GM12878 (cell line): ENCODE measurements around the gene PRLH. TPM values are rescaled to one million over a fixed set of nuclear protein-coding genes. Genes with fewer than 3 reads are reported as not detected.

ENCODE experiments used
- ASH2L ChIP-seq: fragments of 300-600, 200-600 bp; sonication (generic); IDR thresholded peaks from 2 replicates; pipeline ENCODE4 v1.6.1; 2017; ENCODE audit warnings: low read depth, mild to moderate bottlenecking, borderline replicate concordance
- BCL11A ChIP-seq: IDR thresholded peaks from 2 replicates; pipeline ENCODE4 v1.6.1; 2011; ENCODE audit warnings: low read depth, low read length
- GATAD2B ChIP-seq: fragments of 450-650 bp; conservative IDR thresholded peaks from 2 replicates; pipeline ENCODE4 v1.6.1; 2017; ENCODE audit warnings: low read depth, mild to moderate bottlenecking, moderate library complexity
- STAT1 ChIP-seq: fragments of 450-650 bp; conservative IDR thresholded peaks from 2 replicates; pipeline ENCODE4 v1.6.1; 2014; ENCODE audit warnings: antibody characterized with exemption, mild to moderate bottlenecking
- ZBED1 ChIP-seq: IDR thresholded peaks from 2 replicates; pipeline ENCODE4 v1.6.1; 2016; ENCODE audit warnings: borderline replicate concordance
- polyA plus RNA-seq, 11 experiments: library from polyadenylated mRNA; depleted of rRNA in 4 of 11; unstranded in 6 of 11; stranded (reverse) in 5 of 11; fragments of >200 nt; fragmentation: Nextera tagmentation in 4 of 11; fragmentation: Illumina TruSeq in 1 of 11; extraction: Ambion mirVana in 4 of 11; extraction: Trizol in 1 of 11; gene quantifications; 1 replicate in 1 of 11; 2 replicates in 10 of 11; pipeline versions ENCODE4 v1.2.1 to v1.2.3, GENCODE V29; 2011 to 2016; ENCODE audit warnings: inconsistent platforms in 2 of 11, missing spikeins in 2 of 11, low read depth in 1 of 11
- total RNA-seq, 4 experiments: library from RNA; depleted of rRNA in 3 of 4; stranded (reverse); fragments of >200 nt in 3 of 4; fragmentation: Illumina TruSeq in 1 of 4; extraction: Trizol in 1 of 4; gene quantifications; 2 replicates each; pipeline versions ENCODE4 v1.2.1 to v1.2.3, GENCODE V29; 2013 to 2021
- TF ChIP-seq, protein P1 (sequence below): fragments of 450-650 bp; IDR thresholded peaks from 2 replicates; pipeline ENCODE4 v1.6.1; 2016; ENCODE audit warnings: mild to moderate bottlenecking, moderate library complexity, borderline replicate concordance
- TF ChIP-seq, protein P2 (sequence below): fragments of 450-650 bp; IDR thresholded peaks from 2 replicates; pipeline ENCODE4 v1.6.1; 2018; ENCODE audit warnings: borderline replicate concordance, mild to moderate bottlenecking; ENCODE audit not compliant: partially characterized antibody
- TF ChIP-seq, protein P3 (sequence below), 3 experiments: IDR thresholded peaks in 2 of 3; conservative IDR thresholded peaks in 1 of 3; 2 replicates each; pipeline ENCODE4 v1.5.1; 2011; ENCODE audit warnings: low read depth in 3 of 3, low read length in 3 of 3, mild to moderate bottlenecking in 3 of 3, control low read depth in 2 of 3, moderate library complexity in 2 of 3, inconsistent platforms in 1 of 3, mixed read lengths in 1 of 3; ENCODE audit not compliant: control insufficient read depth in 2 of 3, insufficient read depth in 1 of 3; ENCODE audit errors: extremely low read depth in 1 of 3
- TF ChIP-seq, protein P4 (sequence below): fragments of 450-650 bp; IDR thresholded peaks from 2 replicates; pipeline ENCODE4 v1.6.1; 2018; ENCODE audit warnings: mild to moderate bottlenecking, low read depth, moderate library complexity; ENCODE audit not compliant: partially characterized antibody

Gene PRLH
- total and polyA plus RNA-seq, 10 of the 15 experiments (the other 5 are each of a cell fraction or from before 2014, with no cell fraction given): not detected

DNA sequence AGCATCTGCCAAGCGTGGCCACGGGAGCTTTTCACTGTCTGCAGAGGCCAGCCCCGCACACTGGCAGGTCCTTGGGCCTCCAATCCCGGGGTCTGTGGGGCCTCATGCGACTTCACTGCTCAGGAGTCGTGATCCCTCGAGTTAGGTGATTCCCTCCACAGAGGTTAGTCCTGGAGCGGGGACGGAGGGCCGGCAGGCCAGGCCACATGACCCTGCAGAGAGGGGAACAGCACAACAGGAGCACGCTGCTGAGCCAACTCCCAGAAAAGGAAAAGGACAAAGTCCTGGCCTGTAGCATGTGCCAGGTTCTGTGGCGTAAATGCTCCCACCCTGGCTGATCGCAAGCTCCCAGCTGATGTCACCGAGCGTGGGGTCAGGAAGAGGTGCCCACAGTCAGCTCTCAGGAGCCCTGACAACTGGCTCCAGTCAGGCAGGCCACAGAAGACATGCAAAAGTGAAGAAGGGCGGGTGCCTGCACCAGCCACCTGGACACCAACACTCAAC lies 15.3 kb upstream of the PRLH start (continued):
- TF ChIP-seq, protein P1, sequence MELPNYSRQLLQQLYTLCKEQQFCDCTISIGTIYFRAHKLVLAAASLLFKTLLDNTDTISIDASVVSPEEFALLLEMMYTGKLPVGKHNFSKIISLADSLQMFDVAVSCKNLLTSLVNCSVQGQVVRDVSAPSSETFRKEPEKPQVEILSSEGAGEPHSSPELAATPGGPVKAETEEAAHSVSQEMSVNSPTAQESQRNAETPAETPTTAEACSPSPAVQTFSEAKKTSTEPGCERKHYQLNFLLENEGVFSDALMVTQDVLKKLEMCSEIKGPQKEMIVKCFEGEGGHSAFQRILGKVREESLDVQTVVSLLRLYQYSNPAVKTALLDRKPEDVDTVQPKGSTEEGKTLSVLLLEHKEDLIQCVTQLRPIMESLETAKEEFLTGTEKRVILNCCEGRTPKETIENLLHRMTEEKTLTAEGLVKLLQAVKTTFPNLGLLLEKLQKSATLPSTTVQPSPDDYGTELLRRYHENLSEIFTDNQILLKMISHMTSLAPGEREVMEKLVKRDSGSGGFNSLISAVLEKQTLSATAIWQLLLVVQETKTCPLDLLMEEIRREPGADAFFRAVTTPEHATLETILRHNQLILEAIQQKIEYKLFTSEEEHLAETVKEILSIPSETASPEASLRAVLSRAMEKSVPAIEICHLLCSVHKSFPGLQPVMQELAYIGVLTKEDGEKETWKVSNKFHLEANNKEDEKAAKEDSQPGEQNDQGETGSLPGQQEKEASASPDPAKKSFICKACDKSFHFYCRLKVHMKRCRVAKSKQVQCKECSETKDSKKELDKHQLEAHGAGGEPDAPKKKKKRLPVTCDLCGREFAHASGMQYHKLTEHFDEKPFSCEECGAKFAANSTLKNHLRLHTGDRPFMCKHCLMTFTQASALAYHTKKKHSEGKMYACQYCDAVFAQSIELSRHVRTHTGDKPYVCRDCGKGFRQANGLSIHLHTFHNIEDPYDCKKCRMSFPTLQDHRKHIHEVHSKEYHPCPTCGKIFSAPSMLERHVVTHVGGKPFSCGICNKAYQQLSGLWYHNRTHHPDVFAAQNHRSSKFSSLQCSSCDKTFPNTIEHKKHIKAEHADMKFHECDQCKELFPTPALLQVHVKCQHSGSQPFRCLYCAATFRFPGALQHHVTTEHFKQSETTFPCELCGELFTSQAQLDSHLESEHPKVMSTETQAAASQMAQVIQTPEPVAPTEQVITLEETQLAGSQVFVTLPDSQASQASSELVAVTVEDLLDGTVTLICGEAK: no peak
- TF ChIP-seq, protein P2, sequence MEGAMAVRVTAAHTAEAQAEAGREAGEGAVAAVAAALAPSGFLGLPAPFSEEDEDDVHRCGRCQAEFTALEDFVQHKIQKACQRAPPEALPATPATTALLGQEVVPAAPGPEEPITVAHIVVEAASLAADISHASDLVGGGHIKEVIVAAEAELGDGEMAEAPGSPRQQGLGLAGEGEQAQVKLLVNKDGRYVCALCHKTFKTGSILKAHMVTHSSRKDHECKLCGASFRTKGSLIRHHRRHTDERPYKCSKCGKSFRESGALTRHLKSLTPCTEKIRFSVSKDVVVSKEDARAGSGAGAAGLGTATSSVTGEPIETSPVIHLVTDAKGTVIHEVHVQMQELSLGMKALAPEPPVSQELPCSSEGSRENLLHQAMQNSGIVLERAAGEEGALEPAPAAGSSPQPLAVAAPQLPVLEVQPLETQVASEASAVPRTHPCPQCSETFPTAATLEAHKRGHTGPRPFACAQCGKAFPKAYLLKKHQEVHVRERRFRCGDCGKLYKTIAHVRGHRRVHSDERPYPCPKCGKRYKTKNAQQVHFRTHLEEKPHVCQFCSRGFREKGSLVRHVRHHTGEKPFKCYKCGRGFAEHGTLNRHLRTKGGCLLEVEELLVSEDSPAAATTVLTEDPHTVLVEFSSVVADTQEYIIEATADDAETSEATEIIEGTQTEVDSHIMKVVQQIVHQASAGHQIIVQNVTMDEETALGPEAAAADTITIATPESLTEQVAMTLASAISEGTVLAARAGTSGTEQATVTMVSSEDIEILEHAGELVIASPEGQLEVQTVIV: no peak
- TF ChIP-seq ASH2L (no peak), STAT1 (no peak), ZBED1 (no peak), BCL11A (no peak), GATAD2B (no peak)
- TF ChIP-seq, protein P3, sequence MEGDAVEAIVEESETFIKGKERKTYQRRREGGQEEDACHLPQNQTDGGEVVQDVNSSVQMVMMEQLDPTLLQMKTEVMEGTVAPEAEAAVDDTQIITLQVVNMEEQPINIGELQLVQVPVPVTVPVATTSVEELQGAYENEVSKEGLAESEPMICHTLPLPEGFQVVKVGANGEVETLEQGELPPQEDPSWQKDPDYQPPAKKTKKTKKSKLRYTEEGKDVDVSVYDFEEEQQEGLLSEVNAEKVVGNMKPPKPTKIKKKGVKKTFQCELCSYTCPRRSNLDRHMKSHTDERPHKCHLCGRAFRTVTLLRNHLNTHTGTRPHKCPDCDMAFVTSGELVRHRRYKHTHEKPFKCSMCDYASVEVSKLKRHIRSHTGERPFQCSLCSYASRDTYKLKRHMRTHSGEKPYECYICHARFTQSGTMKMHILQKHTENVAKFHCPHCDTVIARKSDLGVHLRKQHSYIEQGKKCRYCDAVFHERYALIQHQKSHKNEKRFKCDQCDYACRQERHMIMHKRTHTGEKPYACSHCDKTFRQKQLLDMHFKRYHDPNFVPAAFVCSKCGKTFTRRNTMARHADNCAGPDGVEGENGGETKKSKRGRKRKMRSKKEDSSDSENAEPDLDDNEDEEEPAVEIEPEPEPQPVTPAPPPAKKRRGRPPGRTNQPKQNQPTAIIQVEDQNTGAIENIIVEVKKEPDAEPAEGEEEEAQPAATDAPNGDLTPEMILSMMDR (IDR thresholded peaks at IDR 0.05 in 2 of 3, conservative IDR thresholded peaks at IDR 0.05 in 1 of 3; ENCODE audit: control insufficient read depth in 2 of 3, extremely low read depth in 1 of 3, insufficient read depth in 1 of 3, low read depth in 3 of 3, low read length in 3 of 3): no peak
- TF ChIP-seq, protein P4, sequence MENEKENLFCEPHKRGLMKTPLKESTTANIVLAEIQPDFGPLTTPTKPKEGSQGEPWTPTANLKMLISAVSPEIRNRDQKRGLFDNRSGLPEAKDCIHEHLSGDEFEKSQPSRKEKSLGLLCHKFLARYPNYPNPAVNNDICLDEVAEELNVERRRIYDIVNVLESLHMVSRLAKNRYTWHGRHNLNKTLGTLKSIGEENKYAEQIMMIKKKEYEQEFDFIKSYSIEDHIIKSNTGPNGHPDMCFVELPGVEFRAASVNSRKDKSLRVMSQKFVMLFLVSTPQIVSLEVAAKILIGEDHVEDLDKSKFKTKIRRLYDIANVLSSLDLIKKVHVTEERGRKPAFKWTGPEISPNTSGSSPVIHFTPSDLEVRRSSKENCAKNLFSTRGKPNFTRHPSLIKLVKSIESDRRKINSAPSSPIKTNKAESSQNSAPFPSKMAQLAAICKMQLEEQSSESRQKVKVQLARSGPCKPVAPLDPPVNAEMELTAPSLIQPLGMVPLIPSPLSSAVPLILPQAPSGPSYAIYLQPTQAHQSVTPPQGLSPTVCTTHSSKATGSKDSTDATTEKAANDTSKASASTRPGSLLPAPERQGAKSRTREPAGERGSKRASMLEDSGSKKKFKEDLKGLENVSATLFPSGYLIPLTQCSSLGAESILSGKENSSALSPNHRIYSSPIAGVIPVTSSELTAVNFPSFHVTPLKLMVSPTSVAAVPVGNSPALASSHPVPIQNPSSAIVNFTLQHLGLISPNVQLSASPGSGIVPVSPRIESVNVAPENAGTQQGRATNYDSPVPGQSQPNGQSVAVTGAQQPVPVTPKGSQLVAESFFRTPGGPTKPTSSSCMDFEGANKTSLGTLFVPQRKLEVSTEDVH: no peak
